Suprapubic skin (tissue), 3 donors: ENCODE measurements around the gene ITPA.

Experiments
- EP300 ChIP-seq: sonication (generic); formaldehyde crosslinking; IDR thresholded peaks from one replicate; pipeline ENCODE4 v1.6.1; 2017; ENCODE audit warnings: antibody characterized with exemption
- POLR2A ChIP-seq, 2 donors: fragments of 450-650 bp; IDR thresholded peaks; one replicate each; pipeline ENCODE4 v1.6.1; 2017; ENCODE audit warnings: antibody characterized with exemption in 2 of 2, mild to moderate bottlenecking in 2 of 2, moderate library complexity in 2 of 2
- TF ChIP-seq, protein P1 (sequence below), 2 donors: fragments of 200-600 bp in 1 of 2; fragments of 450-650 bp in 1 of 2; sonication (generic) in 1 of 2; IDR thresholded peaks; one replicate each; pipeline ENCODE4 v1.5.1; 2016 to 2019; ENCODE audit warnings: antibody characterized with exemption in 2 of 2, mild to moderate bottlenecking in 1 of 2, moderate library complexity in 1 of 2

DNA sequence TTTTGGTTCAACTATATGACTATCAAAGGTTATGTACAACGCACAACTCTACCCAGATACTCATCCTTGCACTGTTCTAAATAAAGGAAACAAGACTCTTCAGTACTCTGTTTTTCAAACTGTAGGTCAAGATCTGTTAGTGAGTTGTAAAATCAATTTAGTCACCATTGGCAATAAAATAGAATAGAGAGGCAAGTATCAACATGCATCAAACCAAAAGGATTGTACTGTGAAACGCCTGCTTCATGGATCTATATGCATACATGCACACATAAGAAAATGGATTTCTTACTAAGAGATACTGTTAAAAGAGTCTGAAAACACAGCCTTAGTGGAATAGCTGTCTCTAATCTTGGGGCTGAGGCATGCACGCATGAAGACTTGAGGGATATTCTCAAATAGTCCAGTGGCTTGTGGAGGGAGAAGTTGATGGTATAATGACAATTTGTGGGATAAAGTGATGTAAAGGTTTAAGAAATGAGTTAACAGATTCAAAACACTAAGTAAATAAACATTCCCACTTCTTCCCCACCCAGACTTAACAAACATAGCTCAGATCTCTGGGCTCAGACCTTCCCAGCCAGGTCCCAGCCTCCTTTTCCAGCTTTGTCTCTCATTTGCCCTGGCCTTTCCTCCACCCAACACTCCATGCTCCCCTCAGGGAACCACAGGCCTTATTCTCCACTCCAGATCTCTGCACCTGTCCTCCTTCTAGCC, 25.2 kb upstream of the ITPA start:
- TF ChIP-seq, protein P1, sequence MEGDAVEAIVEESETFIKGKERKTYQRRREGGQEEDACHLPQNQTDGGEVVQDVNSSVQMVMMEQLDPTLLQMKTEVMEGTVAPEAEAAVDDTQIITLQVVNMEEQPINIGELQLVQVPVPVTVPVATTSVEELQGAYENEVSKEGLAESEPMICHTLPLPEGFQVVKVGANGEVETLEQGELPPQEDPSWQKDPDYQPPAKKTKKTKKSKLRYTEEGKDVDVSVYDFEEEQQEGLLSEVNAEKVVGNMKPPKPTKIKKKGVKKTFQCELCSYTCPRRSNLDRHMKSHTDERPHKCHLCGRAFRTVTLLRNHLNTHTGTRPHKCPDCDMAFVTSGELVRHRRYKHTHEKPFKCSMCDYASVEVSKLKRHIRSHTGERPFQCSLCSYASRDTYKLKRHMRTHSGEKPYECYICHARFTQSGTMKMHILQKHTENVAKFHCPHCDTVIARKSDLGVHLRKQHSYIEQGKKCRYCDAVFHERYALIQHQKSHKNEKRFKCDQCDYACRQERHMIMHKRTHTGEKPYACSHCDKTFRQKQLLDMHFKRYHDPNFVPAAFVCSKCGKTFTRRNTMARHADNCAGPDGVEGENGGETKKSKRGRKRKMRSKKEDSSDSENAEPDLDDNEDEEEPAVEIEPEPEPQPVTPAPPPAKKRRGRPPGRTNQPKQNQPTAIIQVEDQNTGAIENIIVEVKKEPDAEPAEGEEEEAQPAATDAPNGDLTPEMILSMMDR (IDR thresholded peaks at IDR 0.05): no peak
- TF ChIP-seq EP300: no peak
- no peak for TF ChIP-seq POLR2A (IDR thresholded peaks at IDR 0.05)
